CD4-positive, alpha-beta T cell treated with Interleukin-10 for 1 hour (primary cell): Measurements from ENCODE around the gene RAD1.

Experiments
- DNase-seq: peaks from one replicate; pipeline ENCODE4 v3.0.0-alpha.2; 2020

RAD1 gene

GRCh38 chr5:34915856-34916192, 520 bp upstream of the RAD1 start:
- DNase-seq = no peak

- DNase-seq = peak; percentile 17
Measured at GRCh38 chr5:34914671-34915138, 599 bp downstream of the RAD1 start.

GRCh38 chr5:34913072-34913471, 2.2 kb downstream of the RAD1 start:
- DNase-seq = no peak

GRCh38 chr5:34905564-34905963, 9.7 kb downstream of the RAD1 start:
- DNase-seq = no peak

GRCh38 chr5:34903260-34903659, 12.0 kb downstream of the RAD1 start:
- DNase-seq = no peak

GRCh38 chr5:34900652-34901051, 14.7 kb downstream of the RAD1 start:
- no peak for DNase-seq

- DNase-seq = no peak
Measured at GRCh38 chr5:34899066-34899465, 16.2 kb downstream of the RAD1 start.

- peak; percentile 60 for DNase-seq
Measured at GRCh38 chr5:34898258-34898895, 16.9 kb downstream of the RAD1 start.

- DNase-seq = no peak
Measured at GRCh38 chr5:34897646-34898045, 17.7 kb downstream of the RAD1 start.

- no peak for DNase-seq
Measured at GRCh38 chr5:34895641-34896419, 19.5 kb downstream of the RAD1 start.

GRCh38 chr5:34894716-34895115, 20.6 kb downstream of the RAD1 start:
- DNase-seq = no peak

- no peak for DNase-seq
Measured at GRCh38 chr5:34892414-34892813, 22.9 kb downstream of the RAD1 start.

- DNase-seq = no peak
Measured at GRCh38 chr5:34891981-34892380, 23.3 kb downstream of the RAD1 start.

- no peak for DNase-seq
Measured at GRCh38 chr5:34889394-34889793, 25.9 kb downstream of the RAD1 start.

- DNase-seq = no peak
Measured at GRCh38 chr5:34886392-34887119, 28.7 kb downstream of the RAD1 start.

- DNase-seq = no peak
Measured at GRCh38 chr5:34881246-34881645, 34.1 kb downstream of the RAD1 start.

- DNase-seq = no peak
Measured at GRCh38 chr5:34876275-34876674, 39.0 kb downstream of the RAD1 start.

GRCh38 chr5:34870382-34870781, 44.9 kb downstream of the RAD1 start:
- DNase-seq = no peak

GRCh38 chr5:34869256-34869655, 46.0 kb downstream of the RAD1 start:
- no peak for DNase-seq

GRCh38 chr5:34868791-34869190, 46.5 kb downstream of the RAD1 start:
- DNase-seq = no peak

GRCh38 chr5:34867660-34868059, 47.6 kb downstream of the RAD1 start:
- DNase-seq = no peak

- DNase-seq = no peak
Measured at GRCh38 chr5:34866989-34867471, 48.3 kb downstream of the RAD1 start.

GRCh38 chr5:34865091-34865490, 50.2 kb downstream of the RAD1 start:
- no peak for DNase-seq

- DNase-seq = no peak
Measured at GRCh38 chr5:34863946-34864345, 51.4 kb downstream of the RAD1 start.
